ENCODE data around the gene CTNND1.

GRCh38 chr11:57788703-57789088 is 27.1 kb downstream of the CTNND1 start:
- TF ChIP-seq POLR2A (IDR thresholded peaks at IDR 0.05), result no peak
- TF ChIP-seq CTCF (IDR thresholded peaks at IDR 0.05 in 4 of 5, conservative IDR thresholded peaks at IDR 0.05 in 1 of 5), result no peak
